Progenitor cell of endocrine pancreas (in vitro differentiated cells): ENCODE results near the gene BTBD9. TPM values are rescaled to one million over a fixed set of nuclear protein-coding genes. Genes with fewer than 3 reads are reported as not detected.
"Not testable (repeated sequence)": the region's sequence is repeated elsewhere in the genome, so short reads cannot be mapped to it uniquely, and the experiment has no call there.

Experiments
- DNase-seq: peaks from one replicate; pipeline ENCODE4 v3.0.0; 2021; ENCODE audit warnings: low spot score; ENCODE audit not compliant: unreplicated experiment
- H3K27ac Mint-ChIP-seq: 2 replicates; pipeline ENCODE4 v1.8.0; 2021; ENCODE audit warnings: mild to moderate bottlenecking, moderate library complexity, mixed read lengths
- H3K27me3 Mint-ChIP-seq: 2 replicates; pipeline ENCODE4 v1.8.0; 2021; ENCODE audit warnings: mixed read lengths
- H3K36me3 Mint-ChIP-seq: 2 replicates; pipeline ENCODE4 v1.8.0; 2022; ENCODE audit warnings: mixed read lengths; ENCODE audit not compliant: insufficient read depth
- H3K4me1 Mint-ChIP-seq: 2 replicates; pipeline ENCODE4 v1.8.0; 2021; ENCODE audit warnings: low read depth, mixed read lengths
- H3K4me3 Mint-ChIP-seq: 2 replicates; pipeline ENCODE4 v1.8.0; 2021; ENCODE audit warnings: low read depth, mild to moderate bottlenecking, moderate library complexity, mixed read lengths
- H3K9me3 Mint-ChIP-seq: 2 replicates; pipeline ENCODE4 v1.8.0; 2021; ENCODE audit warnings: low read depth, mixed read lengths
- CTCF ChIP-seq: fragments of 200-600 bp; sonication (generic); IDR thresholded peaks from one replicate; pipeline ENCODE4 v1.5.0; 2021; ENCODE audit warnings: antibody characterized with exemption, mild to moderate bottlenecking; ENCODE audit not compliant: unreplicated experiment
- total RNA-seq: library from RNA; stranded (reverse); gene quantifications from 2 replicates; pipeline ENCODE4 v1.2.1, GENCODE V29; 2021

BTBD9 gene
- total RNA-seq, 1 donor from 2014 or later: 25.9 TPM

- no peak overlapping the region for H3K4me3 Mint-ChIP-seq
- peaks cover 3% of the 10 kb centered on the region for H3K36me3 Mint-ChIP-seq
- DNase-seq: no peak
- TF ChIP-seq CTCF: no peak
- no peaks in the 10 kb centered on the region for H3K27me3 Mint-ChIP-seq
- peaks cover 9% of the 10 kb centered on the region for H3K4me1 Mint-ChIP-seq
- peaks cover 7% of the 10 kb centered on the region for H3K9me3 Mint-ChIP-seq
- H3K27ac Mint-ChIP-seq: no peak overlapping the region
Measured at GRCh38 chr6:38432479-38432878, 207.2 kb downstream of the BTBD9 start.

DNA sequence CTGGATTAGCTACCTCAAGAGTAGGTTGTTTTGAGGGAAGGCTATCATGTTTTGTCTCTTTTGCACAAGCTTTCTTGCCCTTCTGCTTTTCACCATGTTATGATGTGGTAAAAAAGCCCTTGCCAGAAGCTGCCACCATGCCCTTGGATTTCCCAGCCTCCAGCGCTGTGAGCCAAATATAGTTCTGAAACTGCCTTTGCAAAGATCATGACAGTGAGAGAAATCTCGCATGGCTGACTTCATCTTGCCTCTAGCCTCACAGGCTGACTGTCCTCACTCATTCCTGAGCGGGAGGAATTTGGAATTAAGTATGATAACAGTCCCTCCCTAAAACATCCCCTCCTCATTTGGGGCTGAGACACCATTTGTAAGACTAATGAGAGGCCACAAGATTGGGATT lies 207.7 kb downstream of the BTBD9 start:
- TF ChIP-seq CTCF: no peak
- peaks cover 3% of the 10 kb centered on the region for H3K36me3 Mint-ChIP-seq
- no peak overlapping the region for H3K4me3 Mint-ChIP-seq
- no peak for DNase-seq
- peaks cover 10% of the 10 kb centered on the region for H3K4me1 Mint-ChIP-seq
- no peaks in the 10 kb centered on the region for H3K27me3 Mint-ChIP-seq
- peaks cover 7% of the 10 kb centered on the region for H3K9me3 Mint-ChIP-seq
- H3K27ac Mint-ChIP-seq: no peak overlapping the region

DNA sequence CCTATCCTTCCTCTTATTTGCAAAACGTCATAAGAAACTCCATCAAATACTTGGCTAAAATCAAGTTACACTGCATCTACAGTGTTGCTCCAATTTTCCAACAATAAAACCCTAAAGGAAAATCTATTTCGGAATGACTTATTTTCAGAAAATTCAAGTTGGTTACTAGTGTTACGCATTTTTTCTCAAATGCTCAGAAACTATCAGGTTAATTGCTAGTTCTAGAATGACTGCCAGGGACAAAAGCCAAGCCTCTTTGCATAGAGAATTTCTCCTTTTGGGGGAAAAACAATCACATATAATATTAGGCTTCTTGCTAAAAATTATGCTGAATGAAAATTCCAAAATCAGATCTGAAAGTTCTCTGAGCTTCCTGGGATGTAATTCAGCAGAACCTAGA lies 210.2 kb downstream of the BTBD9 start:
- no peak for DNase-seq
- H3K4me1 Mint-ChIP-seq: peaks cover 10% of the 10 kb centered on the region
- peaks cover 7% of the 10 kb centered on the region for H3K9me3 Mint-ChIP-seq
- no peaks in the 10 kb centered on the region for H3K27me3 Mint-ChIP-seq
- no peak overlapping the region for H3K27ac Mint-ChIP-seq
- peaks cover 3% of the 10 kb centered on the region for H3K36me3 Mint-ChIP-seq
- TF ChIP-seq CTCF: no peak
- H3K4me3 Mint-ChIP-seq: no peak overlapping the region

- no peaks in the 10 kb centered on the region for H3K27me3 Mint-ChIP-seq
- no peak overlapping the region for H3K27ac Mint-ChIP-seq
- H3K4me1 Mint-ChIP-seq: peaks cover 5% of the 10 kb centered on the region
- peaks cover 3% of the 10 kb centered on the region for H3K9me3 Mint-ChIP-seq
- TF ChIP-seq CTCF: no peak
- H3K4me3 Mint-ChIP-seq: no peak overlapping the region
- H3K36me3 Mint-ChIP-seq: peaks cover 2% of the 10 kb centered on the region
- no peak for DNase-seq
Measured at GRCh38 chr6:38427492-38428210, 212.1 kb downstream of the BTBD9 start.

GRCh38 chr6:38425788-38426488 lies 213.8 kb downstream of the BTBD9 start:
- not testable (repeated sequence) for H3K27me3 Mint-ChIP-seq, H3K4me1 Mint-ChIP-seq, DNase-seq, H3K9me3 Mint-ChIP-seq, H3K4me3 Mint-ChIP-seq, H3K27ac Mint-ChIP-seq, H3K36me3 Mint-ChIP-seq

- Mint-ChIP-seq H3K27me3 (no peaks in the 10 kb centered on the region), H3K9me3 (no peaks in the 10 kb centered on the region), H3K27ac (no peak overlapping the region), H3K4me1 (peaks cover 5% of the 10 kb centered on the region), H3K36me3 (no peaks in the 10 kb centered on the region), H3K4me3 (no peak overlapping the region)
- no peak for DNase-seq
- TF ChIP-seq CTCF: no peak
Measured at GRCh38 chr6:38423746-38424145, 216.0 kb downstream of the BTBD9 start.
